HG02970 (cell line): ENCODE results near the gene SMARCB1.

Source experiments
- ATAC-seq: cut with Tn5 transposase; IDR thresholded peaks from one replicate; pipeline ENCODE4 v1.9.1; 2021; ENCODE audit warnings: mild to moderate bottlenecking, moderate library complexity, moderate number of reproducible peaks; ENCODE audit not compliant: unreplicated experiment, low FRiP score

SMARCB1 gene

DNA sequence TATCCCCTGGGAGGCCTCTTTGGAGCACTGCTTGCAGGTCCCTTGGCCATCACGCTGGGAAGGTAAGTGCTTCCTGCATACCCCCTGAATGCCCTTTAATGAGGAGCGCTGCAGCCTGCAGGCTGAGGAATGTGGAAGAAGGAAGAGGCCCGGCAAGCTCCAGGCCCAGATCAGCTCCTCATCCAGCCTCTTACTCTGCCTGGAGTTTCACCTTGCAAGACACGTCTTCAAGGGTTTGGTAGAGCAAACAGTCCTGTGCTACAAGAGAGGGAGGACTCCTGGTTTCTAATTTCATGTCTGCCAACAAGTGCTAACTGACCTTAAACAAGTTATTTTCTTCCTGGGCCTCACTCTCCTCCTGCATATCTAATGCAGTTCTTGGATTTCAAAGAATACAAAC is 81.8 kb downstream of the SMARCB1 start:
- no peak for ATAC-seq

DNA sequence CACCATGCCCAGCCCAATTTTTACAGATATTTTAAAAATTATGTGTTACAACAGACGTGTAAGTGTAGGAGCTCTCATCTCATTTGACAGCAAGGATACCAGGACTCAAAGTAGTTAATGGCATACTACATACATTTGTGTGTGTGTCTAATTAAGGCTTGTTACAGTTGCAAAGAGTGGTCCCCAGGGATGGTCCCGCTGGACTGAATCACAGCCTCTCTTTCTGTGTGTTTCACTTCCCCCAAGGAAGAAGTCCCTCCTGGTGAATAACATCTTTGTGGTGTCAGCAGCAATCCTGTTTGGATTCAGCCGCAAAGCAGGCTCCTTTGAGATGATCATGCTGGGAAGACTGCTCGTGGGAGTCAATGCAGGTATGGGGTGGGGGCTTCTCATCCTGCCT is 88.1 kb downstream of the SMARCB1 start:
- no peak for ATAC-seq

DNA sequence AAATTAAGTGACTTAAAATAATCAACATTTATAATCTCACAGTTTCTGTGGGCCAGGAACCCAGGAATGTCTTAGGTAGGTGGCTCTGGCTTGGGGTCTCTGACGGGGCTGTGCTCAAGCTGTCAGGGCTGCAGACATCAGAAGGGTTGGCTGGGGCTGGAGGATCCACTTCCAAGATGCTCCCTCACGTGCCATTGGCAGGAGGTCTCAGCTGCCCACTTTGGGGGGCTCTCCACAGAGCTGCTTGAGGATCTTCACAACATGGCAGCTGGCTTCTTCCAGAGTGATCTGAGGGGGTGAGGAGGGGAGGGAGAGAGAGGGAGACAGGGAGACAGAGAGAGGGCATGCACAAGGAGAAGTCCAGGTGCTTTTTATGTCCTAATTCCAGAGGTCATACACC is 89.0 kb downstream of the SMARCB1 start:
- ATAC-seq: no peak

DNA sequence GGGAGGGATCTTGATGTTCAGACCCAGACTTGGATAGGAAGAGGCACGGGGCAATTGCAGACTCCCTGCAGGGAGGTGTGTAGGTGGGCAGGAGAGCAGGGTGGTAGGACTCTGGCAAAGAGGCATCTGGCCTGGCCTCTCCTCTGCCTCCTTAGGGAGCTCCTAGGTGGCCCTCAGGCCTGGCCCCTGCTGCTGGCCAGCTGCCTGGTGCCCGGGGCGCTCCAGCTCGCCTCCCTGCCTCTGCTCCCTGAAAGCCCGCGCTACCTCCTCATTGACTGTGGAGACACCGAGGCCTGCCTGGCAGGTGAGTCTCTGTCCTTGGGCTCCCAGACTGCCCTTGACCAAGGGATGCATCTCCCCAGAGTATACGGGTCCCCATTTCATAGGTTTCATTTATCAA is 90.8 kb downstream of the SMARCB1 start:
- ATAC-seq: no peak

DNA sequence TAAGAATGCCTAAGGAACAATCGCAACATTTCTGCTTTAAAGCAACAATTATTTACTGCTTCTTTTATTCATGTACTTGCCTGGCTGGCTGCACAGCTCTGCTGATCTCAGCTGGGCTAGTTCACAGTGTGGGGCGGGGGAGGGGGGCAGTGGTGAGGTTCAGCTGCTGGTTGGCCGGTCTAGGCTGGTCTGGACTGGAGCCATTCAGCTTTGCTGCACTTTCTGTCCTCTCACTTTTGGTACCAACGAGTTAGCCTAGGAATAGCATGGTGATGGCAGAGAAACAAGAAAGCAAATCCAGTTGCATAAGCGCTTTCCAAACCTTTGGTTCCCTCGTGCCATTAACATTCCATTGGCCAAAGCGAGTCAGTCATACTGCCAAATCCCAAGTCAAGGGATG is 91.5 kb downstream of the SMARCB1 start:
- ATAC-seq: no peak

DNA sequence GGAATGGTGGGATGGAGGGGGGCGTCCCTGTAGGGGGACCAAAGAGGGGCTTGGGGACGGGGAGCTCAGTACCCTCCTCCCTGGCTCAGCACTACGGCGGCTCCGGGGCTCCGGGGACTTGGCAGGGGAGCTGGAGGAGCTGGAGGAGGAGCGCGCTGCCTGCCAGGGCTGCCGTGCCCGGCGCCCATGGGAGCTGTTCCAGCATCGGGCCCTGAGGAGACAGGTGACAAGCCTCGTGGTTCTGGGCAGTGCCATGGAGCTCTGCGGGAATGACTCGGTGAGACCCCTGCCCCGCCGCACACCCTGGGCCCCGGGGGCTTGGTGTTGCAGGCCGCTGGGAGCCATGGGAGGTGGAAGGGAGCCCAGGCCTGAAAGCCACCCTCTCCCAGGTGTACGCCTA is 95.6 kb downstream of the SMARCB1 start:
- ATAC-seq: no peak

DNA sequence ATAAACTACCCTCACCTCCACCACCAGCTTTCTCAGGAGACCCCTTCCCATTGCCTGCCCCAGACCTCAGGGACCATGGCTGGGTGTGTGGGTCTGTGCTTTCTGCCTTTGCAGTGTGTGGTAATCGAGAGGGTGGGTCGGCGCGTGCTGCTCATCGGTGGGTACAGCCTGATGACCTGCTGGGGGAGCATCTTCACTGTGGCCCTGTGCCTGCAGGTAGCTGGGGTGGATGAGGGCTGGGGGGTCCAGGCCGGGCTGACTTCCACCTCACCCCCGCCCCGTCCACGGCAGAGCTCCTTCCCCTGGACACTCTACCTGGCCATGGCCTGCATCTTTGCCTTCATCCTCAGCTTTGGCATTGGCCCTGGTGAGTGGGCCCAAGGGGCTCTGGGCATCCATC is 96.9 kb downstream of the SMARCB1 start:
- no peak for ATAC-seq

DNA sequence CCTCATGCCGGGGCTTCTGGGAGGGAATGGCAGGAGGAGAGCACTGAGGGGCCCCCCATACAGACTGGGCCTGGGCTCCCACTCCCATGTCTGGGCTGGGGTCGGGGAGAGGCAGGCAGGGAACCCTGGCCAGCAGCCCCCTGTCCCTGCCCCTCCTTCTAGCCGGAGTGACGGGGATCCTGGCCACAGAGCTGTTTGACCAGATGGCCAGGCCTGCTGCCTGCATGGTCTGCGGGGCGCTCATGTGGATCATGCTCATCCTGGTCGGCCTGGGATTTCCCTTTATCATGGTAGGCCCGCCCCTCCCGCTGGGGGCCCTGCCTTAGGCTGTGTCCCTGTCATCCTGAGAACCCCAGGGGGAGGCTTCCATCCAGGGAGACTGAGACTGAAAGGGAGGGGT is 97.4 kb downstream of the SMARCB1 start:
- no peak for ATAC-seq
